Body of pancreas (tissue), 4 donors: ENCODE results near the gene CPZ. TPM values are rescaled to one million over a fixed set of nuclear protein-coding genes. Genes with fewer than 3 reads are reported as not detected.

Source experiments
- ATAC-seq: fragments of 150-250 bp; one replicate; pipeline ENCODE4 v1.9.1; 2016
- DNase-seq, 4 donors: peaks; one replicate each; pipeline ENCODE4 v3.0.0-alpha.2; 2019
- H3K27ac ChIP-seq, 4 donors: fragments of 200-600 bp; sonication (generic); 1 replicate in 3 of 4; 2 replicates in 1 of 4; pipeline versions ENCODE4 v1.5.1 to v1.6.1; 2016 to 2019; ENCODE audit warnings: mild to moderate bottlenecking in 1 of 4, mixed read lengths in 1 of 4, moderate library complexity in 1 of 4
- H3K27me3 ChIP-seq, 2 donors: fragments of 200-600 bp; sonication (generic); one replicate each; pipeline ENCODE4 v1.6.0; 2016; ENCODE audit warnings: mild to moderate bottlenecking in 1 of 2
- H3K36me3 ChIP-seq, 2 donors: fragments of 200-600 bp; sonication (generic); replicated peaks in 1 of 2; 2 replicates each; pipeline ENCODE4 v1.5.1; 2016; ENCODE audit warnings: low read depth in 2 of 2; ENCODE audit not compliant: insufficient read depth in 1 of 2
- H3K4me1 ChIP-seq: fragments of 200-600 bp; sonication (generic); one replicate; pipeline ENCODE4 v1.6.0; 2016
- H3K4me3 ChIP-seq, 2 donors: fragments of 200-600 bp; sonication (generic); 1 replicate in 1 of 2; 2 replicates in 1 of 2; pipeline ENCODE4 v1.5.1; 2016 to 2019
- H3K9me3 ChIP-seq, 3 donors: fragments of 200-600 bp; sonication (generic); 1 replicate in 2 of 3; 2 replicates in 1 of 3; pipeline ENCODE4 v1.5.1; 2016
- POLR2A ChIP-seq, 3 donors: fragments of 450-650 bp; IDR thresholded peaks; one replicate each; pipeline ENCODE4 v1.6.1; 2016; ENCODE audit warnings: antibody characterized with exemption in 3 of 3, mild to moderate bottlenecking in 2 of 3
- WGBS, 2 donors: methylation state at CpG; one replicate each; pipeline ENCODE4 v1.1.5; 2017; 5-methylcytosine and 5-hydroxymethylcytosine counted together
- intact Hi-C: fragments of 100-400 bp; cut with DNase I; formaldehyde crosslinking; loops from one replicate; pipeline ENCODE4 v1.15.1; 2023
- total RNA-seq, 2 donors: library from RNA; depleted of rRNA; stranded (reverse); fragments of >200 nt; gene quantifications; one replicate each; pipeline ENCODE4 v1.1.0, GENCODE V29; 2016
- TF ChIP-seq, protein P1 (sequence below), 7 experiments: fragments of 450-650 bp in 4 of 7; fragments of 200-600 bp in 3 of 7; sonication (generic) in 3 of 7; IDR thresholded peaks; one replicate each; pipeline ENCODE4 v1.5.1; 2016 to 2019; ENCODE audit warnings: antibody characterized with exemption in 7 of 7

Gene CPZ
- total RNA-seq, 2 donors from 2014 or later, result 0.66 to 0.78 TPM

DNA sequence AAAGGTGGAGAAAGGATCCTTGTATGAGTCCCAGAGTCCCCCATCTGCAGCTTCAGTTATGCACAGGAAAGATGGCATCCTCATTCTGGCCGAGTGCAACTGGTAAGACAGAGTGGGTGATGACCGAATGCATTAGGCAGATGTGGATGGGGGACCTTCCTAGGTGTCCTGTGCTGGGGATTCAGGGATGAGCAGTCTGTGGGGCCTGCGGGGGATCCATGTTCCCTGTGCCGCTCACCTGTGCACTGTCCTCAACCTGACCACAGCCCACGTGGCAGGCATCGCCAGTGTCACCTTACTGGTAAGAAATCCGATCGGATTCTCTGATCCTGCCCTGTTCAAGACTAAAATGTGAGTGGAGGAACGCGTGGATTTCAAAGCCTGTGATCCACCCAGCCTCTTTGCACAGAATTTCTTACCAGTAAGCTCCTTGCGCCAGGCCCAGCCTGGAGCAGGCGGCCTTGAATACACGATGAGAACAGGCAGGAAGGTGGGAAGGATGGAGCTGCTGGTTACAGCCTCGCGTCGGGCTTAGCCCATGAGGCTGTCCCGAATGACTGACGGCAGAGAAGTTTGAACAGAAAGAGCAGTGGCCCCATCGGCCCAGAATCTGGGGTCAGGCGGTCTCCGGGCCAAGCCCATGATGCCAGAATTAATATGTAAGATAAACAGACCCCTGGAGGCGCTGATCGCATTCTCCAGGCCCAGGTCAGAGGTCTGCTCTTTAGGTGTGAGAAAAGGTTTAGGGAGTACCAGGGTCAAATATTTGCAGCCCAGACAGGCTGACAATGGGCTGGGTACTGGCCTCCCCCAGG lies 56.5 kb downstream of the CPZ start:
- Histone ChIP-seq H3K4me1 (no peaks in the 10 kb centered on the region), H3K9me3 (no peaks in the 10 kb centered on the region), H3K36me3 (no peaks in the 10 kb centered on the region), H3K4me3 (no peak overlapping the region), H3K27ac (no peak overlapping the region), H3K27me3 (no peaks in the 10 kb centered on the region)
- ATAC-seq (no peak), DNase-seq (no peak)
- WGBS, 2 donors, result 29 to 34% methylated on average over 13 to 23 of the region's 23 CpGs
- TF ChIP-seq, protein P1, sequence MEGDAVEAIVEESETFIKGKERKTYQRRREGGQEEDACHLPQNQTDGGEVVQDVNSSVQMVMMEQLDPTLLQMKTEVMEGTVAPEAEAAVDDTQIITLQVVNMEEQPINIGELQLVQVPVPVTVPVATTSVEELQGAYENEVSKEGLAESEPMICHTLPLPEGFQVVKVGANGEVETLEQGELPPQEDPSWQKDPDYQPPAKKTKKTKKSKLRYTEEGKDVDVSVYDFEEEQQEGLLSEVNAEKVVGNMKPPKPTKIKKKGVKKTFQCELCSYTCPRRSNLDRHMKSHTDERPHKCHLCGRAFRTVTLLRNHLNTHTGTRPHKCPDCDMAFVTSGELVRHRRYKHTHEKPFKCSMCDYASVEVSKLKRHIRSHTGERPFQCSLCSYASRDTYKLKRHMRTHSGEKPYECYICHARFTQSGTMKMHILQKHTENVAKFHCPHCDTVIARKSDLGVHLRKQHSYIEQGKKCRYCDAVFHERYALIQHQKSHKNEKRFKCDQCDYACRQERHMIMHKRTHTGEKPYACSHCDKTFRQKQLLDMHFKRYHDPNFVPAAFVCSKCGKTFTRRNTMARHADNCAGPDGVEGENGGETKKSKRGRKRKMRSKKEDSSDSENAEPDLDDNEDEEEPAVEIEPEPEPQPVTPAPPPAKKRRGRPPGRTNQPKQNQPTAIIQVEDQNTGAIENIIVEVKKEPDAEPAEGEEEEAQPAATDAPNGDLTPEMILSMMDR (IDR thresholded peaks at IDR 0.05), result no peak
- no peak for TF ChIP-seq POLR2A (IDR thresholded peaks at IDR 0.05)
- intact Hi-C loops, result no loop called here

DNA sequence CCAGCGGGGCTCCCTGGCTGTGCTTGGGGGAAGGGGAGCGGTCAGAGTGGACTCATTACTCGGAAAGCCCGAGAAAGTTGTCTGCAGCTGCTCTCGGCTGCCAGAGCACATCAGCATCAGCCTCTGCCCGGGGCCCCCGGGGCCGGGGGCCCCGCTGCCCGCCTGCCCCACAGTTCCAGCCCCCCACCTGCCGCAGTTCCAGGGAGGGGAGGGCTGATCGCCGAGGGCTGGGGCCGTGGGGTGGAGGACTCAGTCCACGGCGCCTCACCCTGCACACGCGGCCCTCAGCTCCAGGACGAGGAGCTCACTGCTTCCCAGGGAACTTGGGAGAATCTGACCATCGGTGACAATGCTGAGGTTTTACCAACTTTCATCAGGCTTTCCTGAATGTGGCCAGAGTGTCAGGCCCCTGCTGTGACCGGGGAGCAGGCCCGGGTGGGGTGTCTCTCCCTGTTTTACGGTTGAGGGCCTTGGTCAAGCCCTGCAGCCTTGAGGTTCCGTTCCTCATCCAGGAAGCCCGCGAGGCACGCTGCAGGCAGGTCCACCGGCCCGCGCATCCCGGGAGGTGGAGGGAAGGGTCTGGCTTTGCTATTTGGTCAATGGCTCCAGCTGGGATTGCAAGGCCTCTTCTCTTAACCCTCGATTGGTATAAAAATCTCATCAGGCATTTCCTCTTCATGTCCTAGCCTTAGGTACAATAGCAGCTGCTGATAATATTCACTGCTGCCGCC lies 57.2 kb downstream of the CPZ start:
- ATAC-seq (no peak), DNase-seq (no peak)
- H3K27ac ChIP-seq, result no peak overlapping the region
- H3K27me3 ChIP-seq, result no peaks in the 10 kb centered on the region
- intact Hi-C loops, result no loop called here
- 25 to 31% methylated on average over 2 to 32 of the region's 33 CpGs for WGBS, 2 donors
- TF ChIP-seq, protein P1 (IDR thresholded peaks at IDR 0.05), result no peak
- no peak for TF ChIP-seq POLR2A (IDR thresholded peaks at IDR 0.05)
- H3K4me1 ChIP-seq, result no peaks in the 10 kb centered on the region
- no peaks in the 10 kb centered on the region for H3K36me3 ChIP-seq
- no peak overlapping the region for H3K4me3 ChIP-seq
- H3K9me3 ChIP-seq, result no peaks in the 10 kb centered on the region

DNA sequence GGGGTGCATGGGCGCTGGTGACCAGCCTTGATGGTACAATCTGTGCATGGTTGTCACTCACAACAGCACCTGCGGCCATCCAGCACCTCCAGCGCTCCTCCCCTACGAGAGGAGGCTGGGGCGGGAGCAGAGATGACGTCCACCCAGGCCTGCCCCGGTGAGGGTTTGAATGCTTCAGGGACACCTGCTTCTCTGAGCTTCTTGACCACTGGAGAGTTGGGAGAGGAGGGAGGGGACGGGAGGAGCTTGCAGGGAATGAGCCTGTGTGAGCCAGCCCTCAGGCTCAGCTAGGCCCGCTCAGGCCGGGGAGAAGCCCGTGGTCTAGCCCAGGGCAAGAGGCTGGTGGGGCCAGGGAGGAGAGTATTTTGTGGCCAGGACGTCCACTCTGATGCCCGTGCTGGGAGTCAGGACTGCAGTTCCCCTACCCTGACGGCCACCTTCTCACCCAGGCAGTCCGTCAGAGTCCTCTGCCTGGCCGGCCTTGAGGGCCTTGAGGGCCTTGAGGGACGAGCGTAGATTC lies 59.2 kb downstream of the CPZ start:
- no peaks in the 10 kb centered on the region for H3K36me3 ChIP-seq
- H3K4me1 ChIP-seq, result no peaks in the 10 kb centered on the region
- H3K27me3 ChIP-seq, result no peaks in the 10 kb centered on the region
- intact Hi-C loops, result no loop called here
- TF ChIP-seq POLR2A (IDR thresholded peaks at IDR 0.05), result no peak
- TF ChIP-seq, protein P1 (IDR thresholded peaks at IDR 0.05), result no peak
- H3K9me3 ChIP-seq, result no peaks in the 10 kb centered on the region
- 51 to 62% methylated on average over 4 to 18 of the region's 18 CpGs for WGBS, 2 donors
- ATAC-seq, result no peak
- DNase-seq, result no peak
- H3K27ac ChIP-seq, result no peak overlapping the region
- no peak overlapping the region for H3K4me3 ChIP-seq

- 60 to 65% methylated on average over 14 to 25 of the region's 25 CpGs for WGBS, 2 donors
- no peak for DNase-seq
- TF ChIP-seq, protein P1 (IDR thresholded peaks at IDR 0.05), result no peak
- TF ChIP-seq POLR2A (IDR thresholded peaks at IDR 0.05), result no peak
These were observed 59.9 kb downstream of the CPZ start for GRCh38 chr4:8652181-8653078.

More at GRCh38 chr4:8652181-8653078, 59.9 kb downstream of the CPZ start:
- ATAC-seq, result no peak
- Histone ChIP-seq H3K27ac (no peak overlapping the region), H3K4me3 (no peak overlapping the region), H3K27me3 (no peaks in the 10 kb centered on the region), H3K36me3 (no peaks in the 10 kb centered on the region), H3K4me1 (no peaks in the 10 kb centered on the region), H3K9me3 (no peaks in the 10 kb centered on the region)
- intact Hi-C loops, result no loop called here
